Measurements from ENCODE around the gene FOXK1.

DNA sequence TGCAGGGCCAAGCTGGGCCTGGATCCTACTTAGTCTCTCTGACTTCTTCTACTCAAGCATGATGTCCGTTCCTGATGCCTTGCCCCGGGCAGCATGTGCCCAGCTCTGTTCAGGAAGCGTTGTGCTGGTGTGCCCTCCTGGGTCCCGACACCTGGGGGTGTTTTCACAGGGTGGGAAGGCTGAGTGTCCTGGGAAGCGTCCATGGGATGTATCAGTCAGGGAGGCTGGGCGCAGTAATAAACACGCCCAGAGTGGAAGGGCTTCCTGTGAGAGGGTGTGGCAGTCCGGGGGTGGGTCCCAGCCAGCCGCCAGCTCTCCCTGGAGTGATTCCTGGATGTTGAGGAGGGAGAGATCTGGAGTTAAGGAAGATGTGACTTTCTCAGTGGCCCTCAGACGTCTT is 29.0 kb downstream of the FOXK1 start:
- TF ChIP-seq CTCF (IDR thresholded peaks at IDR 0.05) (no peak), POLR2AphosphoS5 (IDR thresholded peaks at IDR 0.05) (no peak), POLR2A (IDR thresholded peaks at IDR 0.05) (no peak), EP300 (IDR thresholded peaks at IDR 0.05) (no peak)

Measured in sigmoid colon (tissue), 4 donors.